GM12874 (cell line): ENCODE results near the gene AVPR2.

Experiments used
- TF ChIP-seq, protein P1 (sequence below): IDR thresholded peaks from 2 replicates; pipeline ENCODE4 v1.5.1; 2011; ENCODE audit warnings: low read depth, mild to moderate bottlenecking, control low read depth, low read length, moderate library complexity; ENCODE audit not compliant: insufficient read depth

AVPR2 gene

DNA sequence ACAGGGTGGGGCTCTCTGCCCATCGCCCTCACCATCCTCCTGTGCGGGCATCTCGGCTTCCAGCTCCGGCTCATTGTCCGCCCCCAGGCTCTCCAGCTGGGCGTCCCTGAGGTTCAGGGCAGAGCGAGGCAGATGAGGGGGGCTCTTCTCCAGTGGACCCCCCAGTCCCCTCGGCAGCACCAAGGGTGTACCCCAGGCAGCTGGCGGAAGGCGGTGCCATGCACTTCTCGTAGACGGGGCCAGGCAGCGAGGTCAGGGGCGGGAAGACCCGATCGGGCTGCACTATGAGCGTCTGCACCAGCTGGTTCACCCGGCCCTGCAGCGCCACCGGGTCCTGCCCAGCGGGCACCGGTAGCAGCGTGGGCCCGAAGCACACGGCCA lies 5.5 kb downstream of the AVPR2 start:
- TF ChIP-seq, protein P1, sequence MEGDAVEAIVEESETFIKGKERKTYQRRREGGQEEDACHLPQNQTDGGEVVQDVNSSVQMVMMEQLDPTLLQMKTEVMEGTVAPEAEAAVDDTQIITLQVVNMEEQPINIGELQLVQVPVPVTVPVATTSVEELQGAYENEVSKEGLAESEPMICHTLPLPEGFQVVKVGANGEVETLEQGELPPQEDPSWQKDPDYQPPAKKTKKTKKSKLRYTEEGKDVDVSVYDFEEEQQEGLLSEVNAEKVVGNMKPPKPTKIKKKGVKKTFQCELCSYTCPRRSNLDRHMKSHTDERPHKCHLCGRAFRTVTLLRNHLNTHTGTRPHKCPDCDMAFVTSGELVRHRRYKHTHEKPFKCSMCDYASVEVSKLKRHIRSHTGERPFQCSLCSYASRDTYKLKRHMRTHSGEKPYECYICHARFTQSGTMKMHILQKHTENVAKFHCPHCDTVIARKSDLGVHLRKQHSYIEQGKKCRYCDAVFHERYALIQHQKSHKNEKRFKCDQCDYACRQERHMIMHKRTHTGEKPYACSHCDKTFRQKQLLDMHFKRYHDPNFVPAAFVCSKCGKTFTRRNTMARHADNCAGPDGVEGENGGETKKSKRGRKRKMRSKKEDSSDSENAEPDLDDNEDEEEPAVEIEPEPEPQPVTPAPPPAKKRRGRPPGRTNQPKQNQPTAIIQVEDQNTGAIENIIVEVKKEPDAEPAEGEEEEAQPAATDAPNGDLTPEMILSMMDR, result no peak

DNA sequence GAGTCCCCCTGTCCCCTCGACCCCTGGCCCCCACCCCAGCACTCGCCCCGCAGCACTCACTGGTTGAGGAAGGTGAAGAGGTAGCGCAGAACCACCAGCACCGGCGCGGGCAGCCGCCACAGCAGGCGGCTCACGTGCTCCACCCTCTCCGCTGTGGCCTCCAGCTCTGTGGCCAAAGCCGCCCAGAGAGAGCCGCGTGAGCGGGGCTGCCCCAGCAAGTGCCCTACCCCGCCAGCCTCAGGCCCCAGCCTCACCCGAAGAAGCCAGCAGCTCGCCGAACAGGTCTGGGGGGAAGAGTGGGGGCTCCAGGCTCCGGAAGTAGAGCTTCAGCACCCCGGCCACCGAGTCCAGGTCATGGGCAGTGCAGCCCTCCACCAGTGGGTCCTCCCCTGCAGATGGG lies 6.0 kb downstream of the AVPR2 start:
- TF ChIP-seq, protein P1, result no peak

DNA sequence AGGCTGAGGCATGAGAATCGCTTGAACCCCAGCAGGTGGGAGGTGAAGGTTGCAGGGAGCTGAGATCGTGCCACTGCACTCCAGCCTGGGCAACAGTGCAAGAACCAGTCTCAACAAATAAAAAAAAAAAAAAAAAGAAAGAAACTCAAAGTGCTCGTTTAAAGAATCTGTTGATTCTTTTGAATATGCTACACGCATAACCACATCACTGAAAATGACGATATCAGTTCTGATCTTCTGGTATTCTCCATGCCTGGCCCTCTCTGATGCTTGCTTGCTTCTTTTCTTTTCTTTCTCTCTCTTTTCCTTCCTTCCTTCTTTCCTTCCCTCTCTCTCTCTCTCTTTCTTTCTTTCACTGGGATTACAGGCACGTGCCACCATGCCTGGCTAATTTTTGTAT lies 7.3 kb downstream of the AVPR2 start:
- TF ChIP-seq, protein P1, result no peak

DNA sequence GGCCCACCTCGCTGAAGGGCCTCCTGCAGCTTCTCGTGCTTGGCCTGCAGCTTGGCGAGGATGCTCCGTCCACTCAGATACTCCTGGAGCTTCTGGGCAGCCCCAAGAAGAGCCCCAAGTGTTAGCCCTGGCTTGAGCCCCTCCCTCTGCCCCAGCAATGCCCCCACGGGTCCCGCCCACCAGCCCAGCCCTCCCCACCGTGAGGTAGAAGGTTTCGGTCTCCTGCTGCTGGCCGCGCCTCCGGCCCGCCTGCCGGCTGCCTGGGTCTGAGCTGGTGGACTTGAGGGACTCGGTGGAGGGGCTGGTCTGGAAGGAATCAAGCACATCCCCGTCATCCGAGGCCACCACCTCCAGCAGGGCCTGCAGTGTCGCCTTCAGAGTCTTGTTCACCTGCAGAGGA lies 8.7 kb downstream of the AVPR2 start:
- TF ChIP-seq, protein P1, result no peak

DNA sequence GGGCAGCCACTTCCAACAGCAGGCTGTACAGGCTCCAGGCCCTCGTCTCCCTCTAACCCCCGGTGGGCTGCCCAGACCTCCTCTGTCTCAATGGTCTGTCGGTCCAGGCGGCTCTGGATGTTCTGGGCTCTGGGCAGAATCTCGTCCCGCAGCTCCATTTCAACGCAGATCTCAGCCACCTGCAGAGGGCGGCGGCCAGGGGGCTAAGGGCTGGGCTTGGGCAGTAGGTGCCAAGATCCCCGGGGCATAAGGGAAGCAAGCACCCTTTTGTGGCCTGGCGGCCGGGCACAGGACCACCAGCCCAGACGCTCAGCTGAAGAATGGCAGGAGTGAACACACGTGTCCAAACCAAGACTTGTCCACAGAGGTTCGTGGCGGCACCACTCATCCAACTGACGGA lies 9.2 kb downstream of the AVPR2 start:
- TF ChIP-seq, protein P1, result no peak

DNA sequence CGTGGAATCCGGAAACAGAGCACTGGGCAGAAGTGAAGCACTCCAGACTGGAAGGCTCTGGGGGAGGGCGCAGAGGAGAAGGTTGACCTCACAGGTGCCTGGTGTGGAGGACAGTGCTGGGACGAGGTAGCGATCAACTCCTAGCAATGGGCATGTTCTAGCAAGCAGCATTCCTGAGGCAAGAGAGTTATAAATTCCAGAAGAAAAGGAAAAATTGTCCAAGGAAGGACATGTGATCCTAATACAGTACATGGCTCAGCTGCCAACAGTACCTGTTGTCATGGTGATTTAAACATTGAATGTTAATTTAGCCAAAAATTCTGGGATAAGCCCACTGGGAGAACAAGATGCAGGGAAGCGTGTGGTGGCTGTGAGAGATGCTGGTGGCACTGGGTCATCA lies 13.4 kb downstream of the AVPR2 start:
- TF ChIP-seq, protein P1, result no peak

DNA sequence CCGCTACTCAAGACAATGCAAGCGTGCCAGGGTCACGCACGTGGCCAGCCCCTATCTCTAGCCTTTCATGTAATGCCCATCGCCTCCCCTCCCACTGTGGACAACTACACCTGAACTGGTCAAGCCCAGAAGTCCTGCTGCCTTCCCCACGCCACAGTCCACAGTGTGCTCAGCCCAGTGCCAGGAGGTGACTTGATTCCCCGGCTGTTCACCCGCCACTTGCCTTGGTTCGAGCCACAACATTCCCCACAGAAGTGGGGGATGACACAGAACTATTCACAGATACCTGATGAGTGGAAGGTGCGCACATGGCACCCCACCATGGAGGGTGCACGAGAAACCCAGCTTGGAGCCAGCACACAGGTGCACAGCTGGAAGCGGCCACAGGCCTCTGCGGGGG lies 14.8 kb downstream of the AVPR2 start:
- TF ChIP-seq, protein P1, result no peak

DNA sequence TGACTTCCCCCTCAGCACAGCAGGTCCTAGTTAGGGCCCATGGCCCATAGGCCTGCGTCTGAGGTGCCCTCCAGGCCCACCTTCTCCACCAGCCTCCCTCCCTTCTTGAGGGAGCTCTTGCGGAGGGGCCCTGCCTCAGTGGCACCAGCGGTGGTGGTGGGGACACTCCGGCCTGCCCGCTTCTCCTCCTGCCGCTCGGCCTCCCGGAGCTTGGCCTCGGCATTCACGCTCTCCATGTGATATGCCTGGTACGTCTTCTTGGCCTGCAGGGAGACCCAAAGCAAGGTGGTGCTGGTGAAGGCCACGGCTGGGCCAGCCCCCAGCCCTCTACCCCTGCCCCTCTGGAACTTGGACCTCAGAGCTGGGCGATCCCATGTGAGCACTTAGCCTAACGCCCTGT lies 16.1 kb downstream of the AVPR2 start:
- TF ChIP-seq, protein P1, result no peak
